ENCODE data around the gene MPC2. TPM values are rescaled to one million over a fixed set of nuclear protein-coding genes. Genes with fewer than 3 reads are reported as not detected.

MPC2 gene
- total RNA-seq, 1 experiment from 2014 or later, result 32.9 TPM

GRCh38 chr1:167922023-167922422, 14.8 kb downstream of the MPC2 start:
- H4K8ac ChIP-seq (replicated peaks; ENCODE audit: insufficient read length, low read depth, low read length), result no peak overlapping the region
- no peak overlapping the region for H2BK120ac ChIP-seq (ENCODE audit: low read depth, low read length, poor library complexity, severe bottlenecking)
- no peak for DNase-seq
- no peak overlapping the region for H3K23ac ChIP-seq (ENCODE audit: insufficient read length, low read depth, low read length)
- no peak overlapping the region for H3K14ac ChIP-seq (ENCODE audit: insufficient read depth, low read length)
- peaks cover 4 to 6% of the 10 kb centered on the region in 2 experiments; a peak in 3 of 4 replicates for H3K4me1 Mint-ChIP-seq
- H2AFZ ChIP-seq (ENCODE audit: low read length), result no peak overlapping the region
- no peak overlapping the region for H3K4me3 Mint-ChIP-seq
- H3K4ac ChIP-seq (ENCODE audit: low read depth, low read length), result no peak overlapping the region
- H3K56ac ChIP-seq (ENCODE audit: insufficient read length, low read depth, low read length), result no peak overlapping the region
- no peaks in the 10 kb centered on the region for H4K20me1 ChIP-seq (ENCODE audit: control insufficient read depth, insufficient read depth, insufficient read length)
- no peak overlapping the region for H3K27ac ChIP-seq (ENCODE audit: insufficient read length, low read depth, low read length)
- no peaks in the 10 kb centered on the region for H3K23me2 ChIP-seq (ENCODE audit: insufficient read length, low read depth, low read length, poor library complexity, severe bottlenecking)
- H3K9ac ChIP-seq (ENCODE audit: extremely low read depth, insufficient read length, low read length), result no peak overlapping the region
- H3K36me3 Mint-ChIP-seq (ENCODE audit: insufficient read depth in 1 of 3, low read depth in 3 of 3), result no peaks in the 10 kb centered on the region; a peak in 1 of 7 replicates
- H2BK12ac ChIP-seq (ENCODE audit: insufficient read length, low read depth, low read length), result no peak overlapping the region
- H2BK5ac ChIP-seq (ENCODE audit: insufficient read length, low read length), result no peak overlapping the region
- H3T11ph ChIP-seq (ENCODE audit: low read length), result no peak overlapping the region
- no peak overlapping the region for H3K4me2 ChIP-seq (ENCODE audit: insufficient read depth, insufficient read length, low read length)
- H3K27me3 ChIP-seq (ENCODE audit: insufficient read depth, low read length), result no peaks in the 10 kb centered on the region
- no peaks in the 10 kb centered on the region for H3K9me3 ChIP-seq (ENCODE audit: control insufficient read depth, low read depth, low read length)
- no peak overlapping the region for H2BK15ac ChIP-seq (ENCODE audit: low read depth, low read length)
- no peaks in the 10 kb centered on the region for H3K79me2 ChIP-seq (ENCODE audit: insufficient read depth, low read length)
- no peak overlapping the region for H2BK20ac ChIP-seq (ENCODE audit: low read depth, low read length, poor library complexity, severe bottlenecking)
- no peak overlapping the region for H4K91ac ChIP-seq (ENCODE audit: insufficient read length, low read depth, low read length)
- H3K27me3 Mint-ChIP-seq (ENCODE audit: low read depth), result no peaks in the 10 kb centered on the region
- H2AK5ac ChIP-seq (ENCODE audit: insufficient read length, low read length), result no peak overlapping the region
- no peak for TF ChIP-seq CTCF (conservative IDR thresholded peaks at IDR 0.05)
- H3K27ac Mint-ChIP-seq, result no peak overlapping the region
- H3K79me1 ChIP-seq (ENCODE audit: insufficient read depth, low read depth, low read length, poor library complexity, severe bottlenecking), result no peaks in the 10 kb centered on the region
- H3K4me1 ChIP-seq (ENCODE audit: insufficient read depth, low read length), result no peaks in the 10 kb centered on the region
- H3K18ac ChIP-seq (ENCODE audit: insufficient read length, low read depth, low read length), result no peak overlapping the region
- no peak overlapping the region for H4K5ac ChIP-seq (ENCODE audit: insufficient read length, low read depth, low read length)
- H3K9me3 Mint-ChIP-seq, result no peaks in the 10 kb centered on the region

All from H9 (cell line).